ENCODE measurements around the gene OLFML1. TPM values are rescaled to one million over a fixed set of nuclear protein-coding genes. Genes with fewer than 3 reads are reported as not detected.

OLFML1 gene
- total RNA-seq, 1 experiment from 2014 or later: not detected

- Histone ChIP-seq H2BK15ac (ENCODE audit: low read depth, low read length) (no peak overlapping the region), H3K4me2 (ENCODE audit: insufficient read depth, insufficient read length, low read length) (no peak overlapping the region), H3K9me3 (ENCODE audit: control insufficient read depth, low read depth, low read length) (no peaks in the 10 kb centered on the region), H4K20me1 (ENCODE audit: control insufficient read depth, insufficient read depth, insufficient read length) (no peaks in the 10 kb centered on the region), H3K4ac (ENCODE audit: low read depth, low read length) (no peak overlapping the region), H4K5ac (ENCODE audit: insufficient read length, low read depth, low read length) (no peak overlapping the region), H4K91ac (ENCODE audit: insufficient read length, low read depth, low read length) (no peak overlapping the region), H3K18ac (ENCODE audit: insufficient read length, low read depth, low read length) (no peak overlapping the region), H4K8ac (replicated peaks; ENCODE audit: insufficient read length, low read depth, low read length) (no peak overlapping the region), H2BK20ac (ENCODE audit: low read depth, low read length, poor library complexity, severe bottlenecking) (no peak overlapping the region), H2BK12ac (ENCODE audit: insufficient read length, low read depth, low read length) (no peak overlapping the region), H3K4me1 (ENCODE audit: insufficient read depth, low read length) (0 out of 2 replicates have a peak, but pooled peaks cover 3% of the 10 kb centered on the region), H2BK5ac (ENCODE audit: insufficient read length, low read length) (no peak overlapping the region), H3K79me2 (ENCODE audit: insufficient read depth, low read length) (no peaks in the 10 kb centered on the region), H3K23ac (ENCODE audit: insufficient read length, low read depth, low read length) (no peak overlapping the region), H2BK120ac (ENCODE audit: low read depth, low read length, poor library complexity, severe bottlenecking) (no peak overlapping the region), H3K27ac (ENCODE audit: insufficient read length, low read depth, low read length) (no peak overlapping the region), H2AK5ac (ENCODE audit: insufficient read length, low read length) (no peak overlapping the region), H3T11ph (ENCODE audit: low read length) (no peak overlapping the region), H2AFZ (ENCODE audit: low read length) (no peak overlapping the region), H3K14ac (ENCODE audit: insufficient read depth, low read length) (no peak overlapping the region), H3K79me1 (ENCODE audit: insufficient read depth, low read depth, low read length, poor library complexity, severe bottlenecking) (no peaks in the 10 kb centered on the region), H3K9ac (ENCODE audit: extremely low read depth, insufficient read length, low read length) (no peak overlapping the region), H3K56ac (ENCODE audit: insufficient read length, low read depth, low read length) (no peak overlapping the region), H3K27me3 (ENCODE audit: insufficient read depth, low read length) (no peaks in the 10 kb centered on the region), H3K23me2 (ENCODE audit: insufficient read length, low read depth, low read length, poor library complexity, severe bottlenecking) (no peaks in the 10 kb centered on the region)
- TF ChIP-seq CTCF (conservative IDR thresholded peaks at IDR 0.05): no peak
- Mint-ChIP-seq H3K27ac (no peak overlapping the region), H3K27me3 (ENCODE audit: low read depth) (no peaks in the 10 kb centered on the region), H3K9me3 (no peaks in the 10 kb centered on the region; a peak in 1 of 5 replicates), H3K36me3 (ENCODE audit: insufficient read depth in 1 of 3, low read depth in 3 of 3) (no peaks in the 10 kb centered on the region), H3K4me3 (no peak overlapping the region), H3K4me1 (peaks cover 0 to 4% of the 10 kb centered on the region in 2 experiments; a peak in 2 of 4 replicates)
- no peak for DNase-seq
- WGBS (ENCODE audit: extremely low coverage, insufficient read length, low lambda C conversion rate): no CpG with 5 or more reads among the region's 5 CpGs
These were observed 15.9 kb upstream of the OLFML1 start for GRCh38 chr11:7469351-7469865.
